ENCODE results near the gene DBI.
"Not testable (repeated sequence)": the region's sequence is repeated elsewhere in the genome, so short reads cannot be mapped to it uniquely, and the experiment has no call there.

Gene DBI

GRCh38 chr2:119402645-119403560 is 36.1 kb downstream of the DBI start:
- DNase-seq, result peak in 1 of 5 experiments; percentile 28

- DNase-seq, result not testable (repeated sequence)
These were observed 36.8 kb downstream of the DBI start for GRCh38 chr2:119403618-119404017.

GRCh38 chr2:119405151-119405550 is 38.4 kb downstream of the DBI start:
- DNase-seq, result no peak

DNA sequence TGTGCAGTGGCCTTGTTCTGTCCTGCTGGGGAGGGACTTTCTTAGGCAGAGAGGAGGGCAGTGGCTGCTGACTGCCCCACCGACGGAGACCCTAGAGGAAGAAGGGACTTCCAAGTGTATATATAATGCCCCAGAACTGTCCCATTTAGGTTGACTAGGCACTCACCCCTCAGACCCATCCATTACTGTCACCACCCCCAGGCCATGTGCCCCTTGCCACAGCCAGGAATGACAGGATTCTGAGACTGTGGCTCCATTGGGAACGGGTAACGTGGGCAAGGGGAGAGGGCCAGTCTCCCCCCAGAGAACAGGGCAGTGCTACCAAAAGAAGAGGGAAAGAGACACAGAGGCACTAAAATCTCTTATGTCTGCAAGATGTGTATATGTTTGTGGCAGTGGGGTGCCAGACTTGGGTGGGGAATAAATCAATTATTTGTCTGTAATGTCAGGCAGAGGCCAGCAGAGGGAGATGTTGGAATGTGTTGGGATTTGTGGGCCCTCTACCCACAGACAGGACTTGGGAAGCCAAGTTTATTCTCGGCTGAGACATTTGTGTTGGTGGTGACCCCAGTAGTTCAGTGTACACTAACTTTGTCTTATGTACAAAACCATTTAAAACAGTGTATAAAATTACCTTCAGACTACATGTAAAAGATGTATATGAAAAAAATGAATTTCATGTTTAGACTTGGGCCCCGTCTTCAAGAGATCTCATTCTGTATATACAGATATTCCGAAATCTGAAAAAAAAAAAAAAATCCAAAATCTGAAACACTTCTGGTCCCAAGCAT is 40.8 kb downstream of the DBI start:
- DNase-seq, result peak in 2 of 5 experiments; percentile 2 to 41

DNA sequence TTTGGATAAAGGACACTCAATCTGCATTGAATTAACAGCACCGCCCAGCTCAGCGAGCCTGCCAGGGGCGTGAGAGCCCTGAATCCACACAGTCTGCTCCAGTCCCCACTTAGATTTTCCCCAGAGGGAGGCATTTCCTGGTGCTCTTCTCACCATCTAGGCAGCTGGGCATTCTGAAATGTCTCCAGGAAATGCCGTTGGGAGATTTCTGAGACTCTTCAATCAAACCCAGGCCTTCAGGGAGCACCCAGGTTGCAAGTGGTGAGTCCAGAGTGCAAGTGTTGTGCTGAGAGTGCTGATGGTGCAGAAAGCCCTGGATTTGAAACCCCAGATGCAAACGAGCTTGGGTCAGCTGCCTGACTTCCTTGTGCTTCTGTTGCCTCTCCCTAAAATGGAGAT is 41.4 kb downstream of the DBI start:
- no peak for DNase-seq

DNA sequence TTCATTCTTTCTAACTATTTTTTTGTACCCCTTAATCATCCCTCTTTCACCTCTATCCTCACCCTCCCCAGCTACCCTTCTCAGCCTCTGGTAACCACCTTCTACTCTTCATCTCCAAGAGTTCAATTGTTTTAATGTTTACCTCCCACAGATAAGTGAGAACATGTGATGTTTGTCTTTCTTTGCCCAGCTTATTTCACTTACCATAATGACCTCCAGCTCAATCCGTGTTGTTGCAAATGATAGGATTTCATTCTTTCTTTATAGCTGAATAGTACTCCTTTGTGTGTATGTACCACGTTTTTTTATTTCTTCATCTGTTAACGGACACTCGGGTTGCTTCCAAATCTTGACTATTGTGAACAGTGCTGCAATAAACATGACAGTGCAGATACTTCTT is 42.7 kb downstream of the DBI start:
- no peak for DNase-seq

GRCh38 chr2:119414894-119415293 is 48.1 kb downstream of the DBI start:
- peak in 1 of 5 experiments; percentile 10 for DNase-seq

GRCh38 chr2:119415630-119416029 is 48.9 kb downstream of the DBI start:
- DNase-seq, result peak in 1 of 5 experiments; percentile 61

DNA sequence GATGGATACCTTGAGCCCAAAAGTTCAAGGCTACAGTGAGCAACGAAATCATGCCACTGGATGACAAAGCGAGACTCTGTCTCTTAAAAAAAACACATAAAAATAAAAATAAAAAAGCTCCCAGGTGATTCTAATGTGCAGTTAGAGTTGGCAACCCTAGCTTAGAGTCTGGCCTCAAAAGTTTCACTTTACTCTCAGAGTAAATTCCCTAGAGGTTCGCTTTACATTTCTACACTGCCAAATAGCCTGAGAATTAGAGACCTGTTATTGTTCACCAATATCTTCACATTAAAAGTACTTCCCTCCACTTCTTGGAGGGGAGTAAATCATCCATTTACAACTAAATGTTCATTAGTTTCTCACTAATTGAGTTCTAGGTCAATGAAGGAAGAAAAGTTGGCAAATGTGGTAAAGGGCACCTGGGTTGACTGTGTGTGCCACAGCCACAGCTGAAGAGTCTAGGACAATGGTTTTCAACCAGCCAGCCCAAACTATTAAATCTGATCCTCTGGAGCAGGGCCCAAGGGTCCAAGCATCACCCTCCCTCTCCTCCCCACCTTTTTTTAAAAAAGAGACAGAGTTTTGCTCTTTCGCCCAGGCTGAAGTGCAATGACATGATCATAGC is 49.6 kb downstream of the DBI start:
- DNase-seq, result no peak

DNA sequence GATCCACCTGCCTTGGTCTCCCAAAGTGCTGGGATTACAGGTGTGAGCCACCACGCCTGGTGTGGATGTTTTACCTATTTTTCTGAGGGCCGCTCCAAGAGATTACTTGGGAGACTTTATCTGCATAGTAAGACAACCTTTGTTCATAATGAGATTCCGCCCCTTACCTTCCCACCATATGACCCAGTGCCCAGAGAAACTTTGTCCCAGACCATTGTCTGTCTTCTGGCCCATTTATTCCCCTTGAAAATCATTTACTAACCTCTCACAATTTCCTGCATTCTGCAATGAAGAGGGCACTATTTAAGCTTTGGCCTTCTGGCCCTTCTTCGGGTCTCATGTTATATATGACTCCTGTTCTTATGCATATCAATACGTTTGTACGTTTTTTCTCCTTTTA is 51.1 kb downstream of the DBI start:
- DNase-seq, result no peak

- no peak for DNase-seq
These were observed 52.3 kb downstream of the DBI start for GRCh38 chr2:119419065-119419464.

DNA sequence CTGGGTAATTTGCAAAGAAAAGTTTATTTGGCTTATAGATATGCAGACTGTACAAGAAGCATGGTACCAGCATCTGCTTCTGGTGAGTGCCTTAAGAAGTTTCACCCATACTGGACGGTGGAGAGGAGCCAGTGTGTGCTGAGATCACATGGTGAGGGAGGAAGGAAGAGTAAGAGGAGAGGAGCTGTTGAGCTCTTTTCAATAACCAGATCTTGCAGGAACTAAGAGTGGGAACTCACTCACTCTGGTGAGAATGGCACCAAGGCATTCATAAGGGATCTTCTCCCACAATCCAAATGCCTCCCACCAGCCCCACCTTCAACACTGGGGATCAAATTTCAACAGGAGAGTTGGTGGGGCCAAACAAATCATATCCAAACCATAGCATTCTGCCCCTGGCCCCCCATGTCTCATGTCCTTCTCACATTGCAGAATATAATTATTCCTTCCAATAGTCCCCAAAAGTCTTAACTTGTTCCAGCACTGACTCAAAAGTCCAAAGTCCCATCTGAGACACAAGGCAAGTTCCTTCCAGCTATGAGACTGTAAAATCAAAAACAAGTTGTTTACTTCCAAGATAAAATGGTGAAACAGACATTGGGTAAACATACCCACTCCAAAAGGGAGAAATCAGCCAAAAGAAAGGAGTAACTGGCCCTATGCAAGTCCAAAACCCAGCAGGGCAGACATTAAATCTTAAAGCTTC is 53.2 kb downstream of the DBI start:
- no peak for DNase-seq

GRCh38 chr2:119421304-119421703 is 54.5 kb downstream of the DBI start:
- no peak for DNase-seq

DNA sequence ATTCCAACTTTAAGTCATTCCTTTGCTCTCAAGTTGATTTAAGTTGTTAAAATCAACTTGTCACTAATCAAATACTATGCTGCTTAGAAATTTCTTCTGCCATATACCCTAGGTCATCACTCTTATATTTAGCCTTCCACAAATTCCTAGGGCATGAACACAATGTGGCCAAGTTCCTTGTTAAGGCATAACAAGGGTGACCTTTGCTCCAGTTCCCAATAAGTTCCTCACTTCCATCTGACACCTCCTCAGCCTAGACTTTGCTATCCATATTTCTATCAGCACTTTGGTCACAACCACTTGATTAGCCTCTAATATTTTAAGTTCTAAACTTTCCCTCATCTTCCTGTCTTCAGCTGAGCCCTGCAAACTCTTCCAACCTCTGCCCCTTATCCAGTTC is 55.0 kb downstream of the DBI start:
- no peak for DNase-seq

Measured in T-helper 2 cell (primary cell).